ENCODE results near the gene ATP5MC3. TPM values are rescaled to one million over a fixed set of nuclear protein-coding genes. Genes with fewer than 3 reads are reported as not detected.

The ATP5MC3 gene
- total and polyA plus RNA-seq, 10 of the 15 experiments (the other 5 are each of a cell fraction or from before 2014, with no cell fraction given): 308 to 1,196 (median 550) TPM

GRCh38 chr2:175181877-175182308, 383 bp upstream of the ATP5MC3 start (continued):
- TF ChIP-seq CTCF (IDR thresholded peaks at IDR 0.05 in 2 of 3, conservative IDR thresholded peaks at IDR 0.05 in 1 of 3; ENCODE audit: control insufficient read depth in 2 of 3, extremely low read depth in 1 of 3, insufficient read depth in 1 of 3, low read depth in 3 of 3, low read length in 3 of 3) (no peak), WRNIP1 (IDR thresholded peaks at IDR 0.05; ENCODE audit: borderline replicate concordance, low read depth, low read length) (no peak), KAT2A (conservative IDR thresholded peaks at IDR 0.05; ENCODE audit: control insufficient read depth, low read depth, low read length) (no peak), POLR2AphosphoS2 (IDR thresholded peaks at IDR 0.05; ENCODE audit: low read depth, low read length) (no peak), RCOR1 (conservative IDR thresholded peaks at IDR 0.05; ENCODE audit: low read depth, low read length) (no peak), USF2 (IDR thresholded peaks at IDR 0.05; ENCODE audit: borderline replicate concordance, low read depth, low read length) (no peak), NFIC (IDR thresholded peaks at IDR 0.05; ENCODE audit: low read depth, low read length) (no peak), EZH2 (IDR thresholded peaks at IDR 0.05; ENCODE audit: borderline replicate concordance, control insufficient read depth, low read depth, low read length) (no peak), IKZF1 (conservative IDR thresholded peaks at IDR 0.05) (no peak), FOXM1 (IDR thresholded peaks at IDR 0.05; ENCODE audit: low read depth, low read length) (no peak), NBN (IDR thresholded peaks at IDR 0.05) (peak; percentile 73; the same call in 1 of the 2 replicates), MLLT1 (IDR thresholded peaks at IDR 0.05) (0 out of 2 replicates have a peak, but pooled peaks have one; percentile 13), E2F4 (IDR thresholded peaks at IDR 0.05; ENCODE audit: low read depth, low read length) (no peak), ZNF384 (IDR thresholded peaks at IDR 0.05; ENCODE audit: borderline replicate concordance, low read depth, low read length) (no peak), ZNF207 (IDR thresholded peaks at IDR 0.05; ENCODE audit: borderline replicate concordance) (no peak), PAX5 (IDR thresholded peaks at IDR 0.05; ENCODE audit: borderline replicate concordance, low read depth, low read length) (no peak), POLR2AphosphoS5 (IDR thresholded peaks at IDR 0.05; ENCODE audit: low read length) (no peak), REST (IDR thresholded peaks at IDR 0.05; ENCODE audit: low read depth, low read length) (no peak), STAT1 (conservative IDR thresholded peaks at IDR 0.05) (no peak), CEBPB (IDR thresholded peaks at IDR 0.05; ENCODE audit: borderline replicate concordance in 1 of 2, low read depth in 2 of 2, low read length in 2 of 2) (no peak)
